Measurements from ENCODE around the gene CCDC187. TPM values are rescaled to one million over a fixed set of nuclear protein-coding genes. Genes with fewer than 3 reads are reported as not detected.

Gene CCDC187
- total RNA-seq, 1 donor from 2014 or later = not detected

GRCh38 chr9:136276716-136277115 is 27.2 kb downstream of the CCDC187 start:
- H3K4me2 ChIP-seq = no peak overlapping the region
- no peaks in the 10 kb centered on the region for H3K36me3 ChIP-seq
- TF ChIP-seq EZH2 (IDR thresholded peaks at IDR 0.05) (no peak), EZH2phosphoT487 (IDR thresholded peaks at IDR 0.05) (no peak), CTCF (IDR thresholded peaks at IDR 0.05) (no peak)
- H3K36me3 Mint-ChIP-seq = no peaks in the 10 kb centered on the region
- H3K4me3 ChIP-seq = no peak overlapping the region
- no peaks in the 10 kb centered on the region for H3K9me3 ChIP-seq (ENCODE audit: low read depth)
- H2AFZ ChIP-seq (replicated peaks) = no peak overlapping the region
- no peaks in the 10 kb centered on the region for H3F3A ChIP-seq (ENCODE audit: low read depth)
- H4K20me1 ChIP-seq (ENCODE audit: low read depth) = no peaks in the 10 kb centered on the region
- H3K4me1 Mint-ChIP-seq = no peaks in the 10 kb centered on the region
- no peaks in the 10 kb centered on the region for H3K79me2 ChIP-seq (ENCODE audit: low read depth)
- H3K9ac ChIP-seq = no peak overlapping the region
- no peaks in the 10 kb centered on the region for H3K9me3 Mint-ChIP-seq
- H3K27ac Mint-ChIP-seq = no peak overlapping the region
- H3K27me3 Mint-ChIP-seq (ENCODE audit: insufficient read depth, low read depth) = peaks cover 11% of the 10 kb centered on the region
- no peak overlapping the region for H3K27ac ChIP-seq
- no peaks in the 10 kb centered on the region for H3K27me3 ChIP-seq
- no peaks in the 10 kb centered on the region for H3K4me1 ChIP-seq
- no peak for DNase-seq (ENCODE audit: low spot score)
- H3K4me3 Mint-ChIP-seq = no peak overlapping the region

GRCh38 chr9:136275655-136276429 is 28.1 kb downstream of the CCDC187 start:
- peaks cover 7% of the 10 kb centered on the region for H3K27me3 Mint-ChIP-seq (ENCODE audit: insufficient read depth, low read depth)
- peaks cover 2% of the 10 kb centered on the region for H3K9me3 Mint-ChIP-seq
- Histone ChIP-seq H3K4me2 (no peak overlapping the region), H3K9me3 (ENCODE audit: low read depth) (no peaks in the 10 kb centered on the region), H4K20me1 (ENCODE audit: low read depth) (no peaks in the 10 kb centered on the region), H3K79me2 (ENCODE audit: low read depth) (no peaks in the 10 kb centered on the region), H3K27me3 (no peaks in the 10 kb centered on the region), H3K27ac (no peak overlapping the region), H3K4me3 (no peak overlapping the region), H3F3A (ENCODE audit: low read depth) (no peaks in the 10 kb centered on the region), H2AFZ (replicated peaks) (no peak overlapping the region), H3K4me1 (no peaks in the 10 kb centered on the region), H3K36me3 (no peaks in the 10 kb centered on the region), H3K9ac (no peak overlapping the region)
- H3K27ac Mint-ChIP-seq = no peak overlapping the region
- H3K36me3 Mint-ChIP-seq = no peaks in the 10 kb centered on the region
- DNase-seq (ENCODE audit: low spot score) = peak; percentile 23
- no peak for TF ChIP-seq EZH2 (IDR thresholded peaks at IDR 0.05)
- no peak for TF ChIP-seq EZH2phosphoT487 (IDR thresholded peaks at IDR 0.05)
- TF ChIP-seq CTCF (IDR thresholded peaks at IDR 0.05) = peak; percentile 9
- H3K4me3 Mint-ChIP-seq = peak overlapping the region; percentile 48
- no peaks in the 10 kb centered on the region for H3K4me1 Mint-ChIP-seq

- peaks cover 2% of the 10 kb centered on the region for H3K9me3 Mint-ChIP-seq
- H3K27me3 Mint-ChIP-seq (ENCODE audit: insufficient read depth, low read depth) = peaks cover 6% of the 10 kb centered on the region
- Histone ChIP-seq H3K27me3 (no peaks in the 10 kb centered on the region), H3K4me2 (no peak overlapping the region), H3K79me2 (ENCODE audit: low read depth) (no peaks in the 10 kb centered on the region), H3K9ac (no peak overlapping the region), H3K4me3 (no peak overlapping the region), H3K36me3 (no peaks in the 10 kb centered on the region), H3K4me1 (no peaks in the 10 kb centered on the region), H3K9me3 (ENCODE audit: low read depth) (no peaks in the 10 kb centered on the region), H4K20me1 (ENCODE audit: low read depth) (no peaks in the 10 kb centered on the region), H2AFZ (replicated peaks) (no peak overlapping the region), H3K27ac (no peak overlapping the region), H3F3A (ENCODE audit: low read depth) (no peaks in the 10 kb centered on the region)
- no peak for DNase-seq (ENCODE audit: low spot score)
- TF ChIP-seq CTCF (IDR thresholded peaks at IDR 0.05) (no peak), EZH2 (IDR thresholded peaks at IDR 0.05) (no peak), EZH2phosphoT487 (IDR thresholded peaks at IDR 0.05) (no peak)
- H3K27ac Mint-ChIP-seq = no peak overlapping the region
- no peaks in the 10 kb centered on the region for H3K36me3 Mint-ChIP-seq
- peak overlapping the region; percentile 48 for H3K4me3 Mint-ChIP-seq
- no peaks in the 10 kb centered on the region for H3K4me1 Mint-ChIP-seq
Measured at GRCh38 chr9:136274786-136275654, 28.9 kb downstream of the CCDC187 start.
